K562 (cell line): ENCODE data around the gene CTBP2. TPM values are rescaled to one million over a fixed set of nuclear protein-coding genes. Genes with fewer than 3 reads are reported as not detected.

Source experiments
- ATAC-seq: fragments of 200-7000 bp; cut with Tn5 transposase; 3 replicates; pipeline ENCODE4 v1.9.1; 2020; ENCODE audit warnings: moderate library complexity
- BruUV-seq: library from RNA; stranded (reverse); fragments of 400-500 nt; replicated peaks from 2 replicates; lab custom pipeline; 2021; lab: Mats Ljungman, UMichigan
- CTCF ChIA-PET: fragments of 300-600 bp; formaldehyde crosslinking; extraction: SDS; loops from one replicate; lab custom pipeline; 2021; ENCODE audit warnings: low intra/inter-chr PET ratio; lab: Yijun Ruan, JAX
- POLR2A ChIA-PET: fragments of 300-600, 350-650 bp; sonication (Branson Sonifier 250); formaldehyde crosslinking; extraction: SDS; loops from one replicate; lab custom pipeline; 2021; ENCODE audit warnings: antibody characterized with exemption, inconsistent platforms; lab: Yijun Ruan, JAX
- DNase-seq, 4 experiments: peaks; one replicate each; pipeline versions ENCODE4 v3.0.0 to v3.0.0-alpha.2; 2011 to 2018; ENCODE audit warnings: low spot score in 3 of 4, mixed read lengths in 3 of 4; ENCODE audit errors: extremely low read depth in 1 of 4
- FAIRE-seq: peaks from 2 replicates; lab custom pipeline; 2011; peaks lifted over from hg19 to GRCh38; lab: Jason Lieb, UNC
- H2AFZ ChIP-seq: 2 replicates; pipeline ENCODE4 v1.6.0; 2011; ENCODE audit warnings: low read depth, low read length, control low read depth, inconsistent platforms
- H3K27ac ChIP-seq: fragments of 200-600 bp; 3 replicates; pipeline ENCODE4 v1.8.0; 2011; ENCODE audit warnings: low read depth, mild to moderate bottlenecking, control low read depth, inconsistent platforms, low read length, moderate library complexity, mixed read lengths; ENCODE audit errors: extremely low read depth
- H3K27me3 ChIP-seq, 2 experiments: fragments of 300-600 bp in 1 of 2; 2 replicates in 1 of 2; 3 replicates in 1 of 2; pipeline versions ENCODE4 v1.6.0 to v1.8.0; 2011; ENCODE audit warnings: inconsistent platforms in 2 of 2, low read length in 2 of 2, mild to moderate bottlenecking in 1 of 2, mixed read lengths in 1 of 2, moderate library complexity in 1 of 2; ENCODE audit not compliant: control insufficient read depth in 2 of 2, insufficient read depth in 2 of 2
- H3K36me3 ChIP-seq: fragments of 300-600 bp; 3 replicates; pipeline ENCODE4 v1.8.0; 2011; ENCODE audit warnings: mild to moderate bottlenecking, low read length, inconsistent platforms; ENCODE audit not compliant: control insufficient read depth, insufficient read depth
- H3K4me1 ChIP-seq, 2 experiments: fragments of 200-600 bp in 1 of 2; replicated peaks in 1 of 2; 2 replicates in 1 of 2; 3 replicates in 1 of 2; pipeline versions ENCODE4 v1.5.1 to v1.8.0; 2011; ENCODE audit warnings: inconsistent platforms in 2 of 2, low read length in 2 of 2, mild to moderate bottlenecking in 1 of 2, mixed read lengths in 1 of 2, moderate library complexity in 1 of 2; ENCODE audit not compliant: control insufficient read depth in 2 of 2, insufficient read depth in 2 of 2
- H3K4me2 ChIP-seq: 2 replicates; pipeline ENCODE4 v1.6.1; 2011; ENCODE audit warnings: low read length, control low read depth, inconsistent platforms, mixed read lengths; ENCODE audit not compliant: insufficient read depth
- H3K4me3 ChIP-seq: fragments of 200-600 bp; sonication (generic), shearing (Covaris generic); 2 replicates; pipeline ENCODE4 v1.5.1; 2016; ENCODE audit warnings: control low read depth, inconsistent platforms
- H3K79me2 ChIP-seq: fragments of 200-600 bp; 3 replicates; pipeline ENCODE4 v1.8.0; 2011; ENCODE audit warnings: low read length, inconsistent platforms; ENCODE audit not compliant: control insufficient read depth, insufficient read depth
- H3K9ac ChIP-seq, 2 experiments: 2 replicates each; pipeline versions ENCODE4 v1.6.0 to v1.6.1; 2011; ENCODE audit warnings: low read depth in 2 of 2, low read length in 2 of 2, control low read depth in 1 of 2, inconsistent platforms in 1 of 2, mild to moderate bottlenecking in 1 of 2, mixed read lengths in 1 of 2; ENCODE audit not compliant: insufficient read depth in 1 of 2
- H3K9me1 ChIP-seq: one replicate; pipeline ENCODE4 v1.6.0; 2011; ENCODE audit warnings: inconsistent platforms, mild to moderate bottlenecking, low read length, moderate library complexity; ENCODE audit not compliant: control insufficient read depth, insufficient read depth
- H3K9me3 ChIP-seq: replicated peaks from 2 replicates; pipeline ENCODE4 v1.5.1; 2011; ENCODE audit warnings: low read depth, low read length, inconsistent platforms; ENCODE audit not compliant: control insufficient read depth, insufficient read depth
- H4K20me1 ChIP-seq: replicated peaks from 2 replicates; pipeline ENCODE4 v1.6.1; 2011; ENCODE audit warnings: low read length, inconsistent platforms, mixed read lengths; ENCODE audit not compliant: control insufficient read depth, insufficient read depth
- BRD9 ChIP-seq: fragments of 450-650 bp; IDR thresholded peaks from 2 replicates; pipeline ENCODE4 v1.6.1; 2018; ENCODE audit warnings: low read depth; ENCODE audit not compliant: partially characterized antibody
- KLF13 ChIP-seq: fragments of 450-650 bp; IDR thresholded peaks from 2 replicates; pipeline ENCODE4 v1.6.1; 2016; ENCODE audit warnings: missing genetic modification characterization, low read depth, mild to moderate bottlenecking, missing compliant biosample characterization, moderate library complexity, borderline replicate concordance
- SETDB1 ChIP-seq: IDR thresholded peaks from one replicate; pipeline ENCODE4 v1.6.1; 2012; ENCODE audit warnings: low read length, control low read depth, inconsistent platforms
- ZNF75A ChIP-seq: fragments of 450-650 bp; formaldehyde crosslinking; IDR thresholded peaks from 2 replicates; pipeline ENCODE4 v1.4.0; 2020; ENCODE audit warnings: mild to moderate bottlenecking
- WGBS: fragments of 100-300 bp; shearing (Covaris generic); methylation state at CpG from one replicate; pipeline ENCODE4 v1.1.6; 2016; ENCODE audit warnings: low coverage, mixed read lengths; ENCODE audit not compliant: insufficient coverage; ENCODE audit errors: missing lambda C conversion rate; 5-methylcytosine and 5-hydroxymethylcytosine counted together
- in situ Hi-C: fragments of 300-500 bp; cut with MboI; formaldehyde crosslinking; loops from 4 replicates; pipeline ENCODE4 v1.15.0; 2018; ENCODE audit warnings: inconsistent platforms, mixed read lengths
- intact Hi-C: fragments of 100-400 bp; cut with micrococcal nuclease; formaldehyde crosslinking; loops from 2 replicates; pipeline ENCODE4 v1.14.2; 2022
- polyA plus RNA-seq, 8 experiments: library from polyadenylated mRNA; depleted of rRNA in 4 of 8; stranded (reverse) in 5 of 8; unstranded in 3 of 8; fragments of >200 nt; fragmentation: Nextera tagmentation in 2 of 8; fragmentation: Illumina TruSeq in 1 of 8; extraction: Ambion mirVana in 2 of 8; extraction: Trizol in 1 of 8; gene quantifications; 2 replicates each; pipeline versions ENCODE4 v1.2.1 to v1.2.3, GENCODE V29; 2011 to 2014; ENCODE audit warnings: inconsistent platforms in 1 of 8, missing spikeins in 1 of 8
- total RNA-seq, 7 experiments: library from RNA; depleted of rRNA in 6 of 7; stranded (reverse); fragments of >200 nt in 6 of 7; fragmentation: Illumina TruSeq in 2 of 7; extraction: Trizol in 2 of 7; gene quantifications; 2 replicates each; pipeline versions ENCODE4 v1.2.1 to v1.2.3, GENCODE V29; 2011 to 2021; ENCODE audit warnings: low replicate concordance in 1 of 7
- TF ChIP-seq, protein P1 (sequence below), 2 experiments: fragments of 450-650 bp; IDR thresholded peaks; 2 replicates each; pipeline ENCODE4 v1.6.1; 2016
- TF ChIP-seq, protein P2 (sequence below): fragments of 450-650 bp; formaldehyde crosslinking; IDR thresholded peaks from 2 replicates; pipeline ENCODE4 v1.4.0; 2022; ENCODE audit warnings: mild to moderate bottlenecking, moderate library complexity

The CTBP2 gene
- total and polyA plus RNA-seq, 9 of the 15 experiments (the other 6 are each of a cell fraction or from before 2014, with no cell fraction given), result 1.3 to 8.8 (median 5.1) TPM

DNA sequence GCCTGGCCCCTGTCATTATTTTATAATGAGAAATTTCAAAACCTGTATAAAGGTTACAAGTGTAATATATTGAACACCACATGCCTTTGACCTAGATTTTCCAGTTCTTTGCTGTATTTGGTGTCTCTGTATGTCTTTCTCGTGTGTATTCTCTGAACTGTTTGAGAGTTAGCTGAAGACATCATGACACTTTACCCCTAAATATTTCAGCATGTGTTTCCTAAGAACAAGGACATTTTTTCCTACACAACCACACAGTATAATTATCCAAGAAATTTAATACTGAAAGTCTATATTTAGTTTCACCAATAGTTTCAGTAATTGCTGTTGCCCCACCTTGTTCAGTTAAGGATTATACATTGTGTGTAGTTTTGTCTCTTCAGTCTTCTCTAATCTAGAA, 203.6 kb downstream of the CTBP2 start:
- H3K36me3 ChIP-seq, result no peaks in the 10 kb centered on the region; the same call in 2 of the 3 replicates
- CTCF ChIA-PET, result no interaction called here
- H3K9ac ChIP-seq, result no peak overlapping the region
- H3K9me1 ChIP-seq, result peaks cover 2% of the 10 kb centered on the region
- intact Hi-C loops, result no loop called here
- no peaks in the 10 kb centered on the region for H3K9me3 ChIP-seq
- H3K4me3 ChIP-seq, result no peak overlapping the region
- no peak overlapping the region for H2AFZ ChIP-seq
- H3K79me2 ChIP-seq, result peaks cover 5% of the 10 kb centered on the region
- POLR2A ChIA-PET, result no interaction called here
- TF ChIP-seq KLF13, result no peak
- no peak for TF ChIP-seq ZNF75A (CRISPR knock-in tag)
- no CpG with 5 or more reads among the region's 1 CpG for WGBS
- no TSS peak for BruUV-seq
- no peak for FAIRE-seq
- H3K4me1 ChIP-seq, result no peaks in the 10 kb centered on the region
- H3K27me3 ChIP-seq, result no peaks in the 10 kb centered on the region
- no peak for ATAC-seq
- no peak overlapping the region for H3K4me2 ChIP-seq
- no peak for DNase-seq
- H4K20me1 ChIP-seq, result no peaks in the 10 kb centered on the region
- H3K27ac ChIP-seq, result no peak overlapping the region
- in situ Hi-C loops, result no loop called here

GRCh38 chr10:124955868-124956267, 204.5 kb downstream of the CTBP2 start:
- TF ChIP-seq BRD9 (no peak), SETDB1 (no peak)
- TF ChIP-seq, protein P1, sequence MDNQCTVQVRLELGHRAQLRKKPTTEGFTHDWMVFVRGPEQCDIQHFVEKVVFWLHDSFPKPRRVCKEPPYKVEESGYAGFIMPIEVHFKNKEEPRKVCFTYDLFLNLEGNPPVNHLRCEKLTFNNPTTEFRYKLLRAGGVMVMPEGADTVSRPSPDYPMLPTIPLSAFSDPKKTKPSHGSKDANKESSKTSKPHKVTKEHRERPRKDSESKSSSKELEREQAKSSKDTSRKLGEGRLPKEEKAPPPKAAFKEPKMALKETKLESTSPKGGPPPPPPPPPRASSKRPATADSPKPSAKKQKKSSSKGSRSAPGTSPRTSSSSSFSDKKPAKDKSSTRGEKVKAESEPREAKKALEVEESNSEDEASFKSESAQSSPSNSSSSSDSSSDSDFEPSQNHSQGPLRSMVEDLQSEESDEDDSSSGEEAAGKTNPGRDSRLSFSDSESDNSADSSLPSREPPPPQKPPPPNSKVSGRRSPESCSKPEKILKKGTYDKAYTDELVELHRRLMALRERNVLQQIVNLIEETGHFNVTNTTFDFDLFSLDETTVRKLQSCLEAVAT (IDR thresholded peaks at IDR 0.05), result no peak
- TF ChIP-seq, protein P2, sequence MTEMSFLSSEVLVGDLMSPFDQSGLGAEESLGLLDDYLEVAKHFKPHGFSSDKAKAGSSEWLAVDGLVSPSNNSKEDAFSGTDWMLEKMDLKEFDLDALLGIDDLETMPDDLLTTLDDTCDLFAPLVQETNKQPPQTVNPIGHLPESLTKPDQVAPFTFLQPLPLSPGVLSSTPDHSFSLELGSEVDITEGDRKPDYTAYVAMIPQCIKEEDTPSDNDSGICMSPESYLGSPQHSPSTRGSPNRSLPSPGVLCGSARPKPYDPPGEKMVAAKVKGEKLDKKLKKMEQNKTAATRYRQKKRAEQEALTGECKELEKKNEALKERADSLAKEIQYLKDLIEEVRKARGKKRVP (CRISPR knock-in tag), result no peak
- no TSS peak for BruUV-seq
- no peak overlapping the region for H3K27ac ChIP-seq
- no peak overlapping the region for H3K4me2 ChIP-seq
- H3K9me1 ChIP-seq, result peaks cover 2% of the 10 kb centered on the region
- H4K20me1 ChIP-seq, result no peaks in the 10 kb centered on the region
- no peak overlapping the region for H2AFZ ChIP-seq
- POLR2A ChIA-PET, result no interaction called here
- peaks cover 12% of the 10 kb centered on the region for H3K79me2 ChIP-seq
- H3K36me3 ChIP-seq, result no peaks in the 10 kb centered on the region; the same call in 2 of the 3 replicates
- H3K27me3 ChIP-seq, result no peaks in the 10 kb centered on the region
- H3K4me1 ChIP-seq, result no peaks in the 10 kb centered on the region
- in situ Hi-C loops, result no loop called here
- no CpG with 5 or more reads among the region's 10 CpGs for WGBS
- CTCF ChIA-PET, result no interaction called here
- no peak for ATAC-seq
- no peak overlapping the region for H3K4me3 ChIP-seq
- no peak for FAIRE-seq
- intact Hi-C loops, result no loop called here
- no peak overlapping the region for H3K9ac ChIP-seq
- no peaks in the 10 kb centered on the region for H3K9me3 ChIP-seq
- DNase-seq, result no peak
